Smooth muscle cell (in vitro differentiated cells): ENCODE measurements around the gene MLLT3. TPM values are rescaled to one million over a fixed set of nuclear protein-coding genes. Genes with fewer than 3 reads are reported as not detected.

Source experiments
- DNase-seq: peaks from one replicate; lab custom pipeline; 2025; ENCODE audit not compliant: unreplicated experiment; lab: John Stamatoyannopoulos, UW
- H2AFZ ChIP-seq: fragments of 200-600 bp; sonication (generic); 2 replicates; pipeline ENCODE4 v1.6.0; 2016; ENCODE audit warnings: antibody characterized with exemption, low read depth, mild to moderate bottlenecking
- H3F3A ChIP-seq: fragments of 200-600 bp; sonication (generic); 2 replicates; pipeline ENCODE4 v1.6.0; 2017; ENCODE audit warnings: antibody characterized with exemption, low read depth
- H3K27ac ChIP-seq: fragments of 200-600 bp; sonication (generic); 2 replicates; pipeline ENCODE4 v1.5.1; 2016; ENCODE audit warnings: low read depth, mild to moderate bottlenecking
- H3K27me3 ChIP-seq: fragments of 200-600 bp; sonication (generic); 2 replicates; pipeline ENCODE4 v1.6.1; 2016; ENCODE audit warnings: low read depth, mild to moderate bottlenecking
- H3K36me3 ChIP-seq: fragments of 200-600 bp; sonication (generic); 2 replicates; pipeline ENCODE4 v1.5.1; 2016; ENCODE audit warnings: low read depth
- H3K4me1 ChIP-seq: fragments of 200-600 bp; sonication (generic); 2 replicates; pipeline ENCODE4 v1.5.1; 2016; ENCODE audit warnings: low read depth
- H3K4me2 ChIP-seq: fragments of 200-600 bp; sonication (generic); 2 replicates; pipeline ENCODE4 v1.6.0; 2016; ENCODE audit warnings: mild to moderate bottlenecking
- H3K4me3 ChIP-seq: fragments of 200-600 bp; sonication (generic); 2 replicates; pipeline ENCODE4 v1.5.1; 2016; ENCODE audit warnings: mild to moderate bottlenecking
- H3K79me2 ChIP-seq: fragments of 200-600 bp; sonication (generic); 2 replicates; pipeline ENCODE4 v1.6.0; 2016; ENCODE audit warnings: low read depth, mild to moderate bottlenecking
- H3K9ac ChIP-seq: fragments of 200-600 bp; sonication (generic); 2 replicates; pipeline ENCODE4 v1.6.0; 2016; ENCODE audit warnings: low read depth
- H3K9me3 ChIP-seq: fragments of 200-600 bp; sonication (generic); replicated peaks from 2 replicates; pipeline ENCODE4 v1.5.1; 2016; ENCODE audit warnings: low read depth
- H4K20me1 ChIP-seq: fragments of 200-600 bp; sonication (generic); 2 replicates; pipeline ENCODE4 v1.6.0; 2016; ENCODE audit warnings: low read depth
- CTCF ChIP-seq: fragments of 200-600 bp; sonication (generic); IDR thresholded peaks from 2 replicates; pipeline ENCODE4 v1.5.1; 2017; ENCODE audit warnings: borderline replicate concordance, mild to moderate bottlenecking, antibody characterized with exemption; ENCODE audit not compliant: insufficient read depth, poor library complexity, severe bottlenecking
- WGBS: methylation state at CpG from one replicate; pipeline ENCODE4 v1.1.7; 2016; ENCODE audit warnings: low lambda C conversion rate; 5-methylcytosine and 5-hydroxymethylcytosine counted together
- polyA plus RNA-seq: library from polyadenylated mRNA; unstranded; fragments of >200 nt; fragmentation: Nextera tagmentation; extraction: Ambion mirVana; gene quantifications from 2 replicates; pipeline ENCODE4 v1.2.1, GENCODE V29; 2016
- total RNA-seq: library from RNA; depleted of rRNA; stranded (reverse); fragments of >200 nt; gene quantifications from 2 replicates; pipeline ENCODE4 v1.2.3, GENCODE V29; 2014

Gene MLLT3
- total and polyA plus RNA-seq, 2 experiments from 2014 or later, result 21.9 to 29.9 TPM

DNA sequence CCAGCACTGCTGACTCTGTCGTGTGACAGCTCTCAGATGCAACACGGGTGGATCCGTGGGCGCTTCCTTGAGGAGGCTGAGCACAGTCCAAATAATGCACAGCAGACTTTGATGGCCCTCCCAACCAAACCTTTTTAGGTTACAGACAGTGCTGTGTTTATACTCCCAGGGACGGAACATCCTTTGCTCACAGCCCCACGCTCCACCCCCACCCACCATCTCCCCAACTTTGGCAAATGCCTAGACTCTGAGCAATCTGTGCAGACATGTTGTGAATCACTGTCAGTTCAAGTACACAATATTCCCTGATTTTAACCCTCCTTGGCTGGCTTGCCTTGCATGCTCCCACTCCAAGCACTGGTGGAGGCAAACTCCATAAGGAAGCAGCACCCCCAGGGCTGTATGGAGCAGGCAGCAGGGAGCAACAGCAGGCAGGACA lies 324.6 kb downstream of the MLLT3 start:
- Histone ChIP-seq H3K4me3 (no peak overlapping the region), H3K4me2 (peak overlapping the region; percentile 33), H3K9ac (no peak overlapping the region), H3K9me3 (no peaks in the 10 kb centered on the region), H3K27me3 (no peaks in the 10 kb centered on the region), H2AFZ (no peak overlapping the region), H3K79me2 (no peaks in the 10 kb centered on the region), H3K4me1 (peaks cover 6% of the 10 kb centered on the region), H3F3A (peaks cover 5% of the 10 kb centered on the region), H3K36me3 (no peaks in the 10 kb centered on the region), H3K27ac (peak overlapping the region; percentile 67), H4K20me1 (no peaks in the 10 kb centered on the region)
- no peak for TF ChIP-seq CTCF
- 16% methylated on average over 6 of the region's 6 CpGs for WGBS
- no peak for DNase-seq

GRCh38 chr9:20295555-20295954 lies 326.7 kb downstream of the MLLT3 start:
- H3K4me3 ChIP-seq, result no peak overlapping the region
- no peak overlapping the region for H3K9ac ChIP-seq
- DNase-seq, result no peak
- H3K27me3 ChIP-seq, result no peaks in the 10 kb centered on the region
- H3K4me1 ChIP-seq, result no peaks in the 10 kb centered on the region
- H4K20me1 ChIP-seq, result no peaks in the 10 kb centered on the region
- WGBS, result 69% methylated on average over 1 of the region's 1 CpG
- H2AFZ ChIP-seq, result peak overlapping the region; percentile 12
- H3K4me2 ChIP-seq, result no peak overlapping the region
- H3F3A ChIP-seq, result peaks cover 5% of the 10 kb centered on the region
- no peak for TF ChIP-seq CTCF
- H3K79me2 ChIP-seq, result no peaks in the 10 kb centered on the region
- no peaks in the 10 kb centered on the region for H3K36me3 ChIP-seq
- peak overlapping the region; percentile 67 for H3K27ac ChIP-seq
- no peaks in the 10 kb centered on the region for H3K9me3 ChIP-seq

GRCh38 chr9:20294046-20294750 lies 328.1 kb downstream of the MLLT3 start:
- 75% methylated on average over 6 of the region's 6 CpGs for WGBS
- DNase-seq, result no peak
- no peaks in the 10 kb centered on the region for H3K36me3 ChIP-seq
- H4K20me1 ChIP-seq, result no peaks in the 10 kb centered on the region
- H3K9me3 ChIP-seq, result no peaks in the 10 kb centered on the region
- no peak overlapping the region for H3K4me3 ChIP-seq
- H3F3A ChIP-seq, result peaks cover 5% of the 10 kb centered on the region
- TF ChIP-seq CTCF, result no peak
- H3K4me2 ChIP-seq, result no peak overlapping the region
- no peak overlapping the region for H3K9ac ChIP-seq
- no peak overlapping the region for H2AFZ ChIP-seq
- no peaks in the 10 kb centered on the region for H3K27me3 ChIP-seq
- H3K79me2 ChIP-seq, result no peaks in the 10 kb centered on the region
- no peaks in the 10 kb centered on the region for H3K4me1 ChIP-seq
- H3K27ac ChIP-seq, result peak overlapping the region; percentile 47

DNA sequence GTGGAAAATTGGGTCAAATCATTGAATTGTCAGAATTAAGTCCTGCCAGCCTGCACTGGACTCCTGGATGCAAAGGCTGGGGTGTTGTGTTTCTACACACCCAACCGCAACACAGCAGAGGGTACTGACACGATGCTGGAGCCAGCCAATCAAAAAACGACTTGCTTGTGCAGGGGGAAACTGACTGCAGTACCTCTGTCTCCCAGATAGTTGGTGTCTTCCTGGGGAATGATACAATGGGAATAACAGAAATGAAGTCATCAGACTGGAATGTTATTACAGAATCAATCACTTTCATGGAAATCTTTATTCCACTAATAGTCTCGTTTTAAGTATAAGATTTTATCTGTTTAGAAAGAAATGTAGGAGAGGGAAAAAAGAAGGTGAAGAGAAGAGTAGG lies 330.3 kb downstream of the MLLT3 start:
- H3K36me3 ChIP-seq, result no peaks in the 10 kb centered on the region
- H3K9me3 ChIP-seq, result no peaks in the 10 kb centered on the region
- WGBS, result 87% methylated on average over 4 of the region's 4 CpGs
- H3K27me3 ChIP-seq, result no peaks in the 10 kb centered on the region
- H3K9ac ChIP-seq, result no peak overlapping the region
- H3K4me2 ChIP-seq, result no peak overlapping the region
- no peaks in the 10 kb centered on the region for H3K4me1 ChIP-seq
- TF ChIP-seq CTCF, result no peak
- no peak overlapping the region for H3K27ac ChIP-seq
- H2AFZ ChIP-seq, result no peak overlapping the region
- H3K79me2 ChIP-seq, result no peaks in the 10 kb centered on the region
- no peaks in the 10 kb centered on the region for H4K20me1 ChIP-seq
- DNase-seq, result no peak
- peaks cover 5% of the 10 kb centered on the region for H3F3A ChIP-seq
- no peak overlapping the region for H3K4me3 ChIP-seq
